Breast epithelium (tissue), 4 donors: ENCODE results near the gene PHF19. TPM values are rescaled to one million over a fixed set of nuclear protein-coding genes. Genes with fewer than 3 reads are reported as not detected.
A peak's percentile ranks its signal among the peaks of the same experiment; 100 is the strongest.

Experiments
- DNase-seq, 2 donors: peaks; one replicate each; pipeline ENCODE4 v3.0.0-alpha.2; 2019; ENCODE audit warnings: low spot score in 2 of 2
- H3K27ac ChIP-seq, 2 donors: fragments of 200-600 bp; sonication (generic) in 1 of 2; one replicate each; pipeline ENCODE4 v1.5.1; 2016 to 2019; ENCODE audit warnings: mild to moderate bottlenecking in 1 of 2
- H3K27me3 ChIP-seq, 2 donors: fragments of 200-600 bp; sonication (generic) in 1 of 2; one replicate each; pipeline versions ENCODE4 v1.5.1 to v1.6.0; 2017 to 2019; ENCODE audit warnings: control low read depth in 1 of 2, mild to moderate bottlenecking in 1 of 2
- H3K36me3 ChIP-seq: fragments of 200-600 bp; one replicate; pipeline ENCODE4 v1.5.1; 2019
- H3K4me1 ChIP-seq, 2 donors: fragments of 200-600 bp; sonication (generic); one replicate each; pipeline ENCODE4 v1.5.1; 2016 to 2019; ENCODE audit warnings: control low read depth in 1 of 2
- H3K4me3 ChIP-seq, 3 donors: fragments of 200-600 bp; sonication (generic); 1 replicate in 2 of 3; 2 replicates in 1 of 3; pipeline ENCODE4 v1.5.1; 2016 to 2019; ENCODE audit warnings: mild to moderate bottlenecking in 3 of 3, moderate library complexity in 2 of 3
- H3K9me3 ChIP-seq, 2 donors: fragments of 200-600 bp; sonication (generic) in 1 of 2; one replicate each; pipeline ENCODE4 v1.5.1; 2016 to 2019; ENCODE audit warnings: control low read depth in 1 of 2
- CTCF ChIP-seq, 3 donors: fragments of 450-650 bp; IDR thresholded peaks; one replicate each; pipeline ENCODE4 v1.5.1; 2016 to 2017; ENCODE audit warnings: antibody characterized with exemption in 3 of 3, mild to moderate bottlenecking in 3 of 3, moderate library complexity in 3 of 3
- POLR2A ChIP-seq: fragments of 450-650 bp; IDR thresholded peaks from one replicate; pipeline ENCODE4 v1.6.1; 2016; ENCODE audit warnings: antibody characterized with exemption, mild to moderate bottlenecking, moderate library complexity
- POLR2AphosphoS5 ChIP-seq, 3 donors: sonication (generic); formaldehyde crosslinking; IDR thresholded peaks; one replicate each; pipeline ENCODE4 v1.6.1; 2017; ENCODE audit warnings: antibody characterized with exemption in 3 of 3
- intact Hi-C: fragments of 100-400 bp; cut with DNase I; formaldehyde crosslinking; loops from one replicate; pipeline ENCODE4 v1.15.1; 2023; ENCODE audit warnings: low total_unique reads
- total RNA-seq, 3 donors: library from RNA; depleted of rRNA; stranded (reverse); fragments of >200 nt; gene quantifications; one replicate each; pipeline ENCODE4 v1.1.0, GENCODE V29; 2016

The PHF19 gene
- total RNA-seq, 3 donors from 2014 or later, result 16.5 to 33.1 (median 19.0) TPM

- intact Hi-C loops, result no loop called here
- TF ChIP-seq POLR2A, result no peak
- no peak for TF ChIP-seq POLR2AphosphoS5 (IDR thresholded peaks at IDR 0.05)
- no peak for TF ChIP-seq CTCF (IDR thresholded peaks at IDR 0.05)
- peak overlapping the region in 1 of 2 donors; percentile 66 for H3K27ac ChIP-seq
Measured at GRCh38 chr9:120891245-120891883, 14.4 kb upstream of the PHF19 start.

GRCh38 chr9:120890320-120891244 lies 13.6 kb upstream of the PHF19 start:
- DNase-seq, result no peak
- Histone ChIP-seq H3K4me3 (no peak overlapping the region), H3K27ac (peak overlapping the region in 1 of 2 donors; percentile 66), H3K9me3 (no peaks in the 10 kb centered on the region), H3K36me3 (no peaks in the 10 kb centered on the region), H3K27me3 (no peaks in the 10 kb centered on the region), H3K4me1 (no peaks in the 10 kb centered on the region)
- TF ChIP-seq POLR2A (no peak), POLR2AphosphoS5 (IDR thresholded peaks at IDR 0.05) (no peak), CTCF (IDR thresholded peaks at IDR 0.05) (no peak)
- intact Hi-C loops, result no loop called here

More at GRCh38 chr9:120891245-120891883, 14.4 kb upstream of the PHF19 start:
- Histone ChIP-seq H3K4me3 (no peak overlapping the region), H3K36me3 (no peaks in the 10 kb centered on the region), H3K27me3 (no peaks in the 10 kb centered on the region), H3K9me3 (no peaks in the 10 kb centered on the region), H3K4me1 (no peaks in the 10 kb centered on the region)
- no peak for DNase-seq

- no peak for TF ChIP-seq CTCF (IDR thresholded peaks at IDR 0.05)
- no peak for TF ChIP-seq POLR2A
- no peak for TF ChIP-seq POLR2AphosphoS5 (IDR thresholded peaks at IDR 0.05)
- H3K4me3 ChIP-seq, result no peak overlapping the region
- no peaks in the 10 kb centered on the region for H3K27me3 ChIP-seq
- H3K27ac ChIP-seq, result no peak overlapping the region
- DNase-seq, result no peak
- intact Hi-C loops, result no loop called here
- H3K36me3 ChIP-seq, result no peaks in the 10 kb centered on the region
- no peaks in the 10 kb centered on the region for H3K9me3 ChIP-seq
- no peaks in the 10 kb centered on the region for H3K4me1 ChIP-seq
Measured at GRCh38 chr9:120889606-120890271, 12.8 kb upstream of the PHF19 start.

- no peak overlapping the region for H3K27ac ChIP-seq
Measured at GRCh38 chr9:120888626-120889025, 11.6 kb upstream of the PHF19 start.

More at GRCh38 chr9:120888626-120889025, 11.6 kb upstream of the PHF19 start:
- H3K9me3 ChIP-seq, result no peaks in the 10 kb centered on the region
- TF ChIP-seq CTCF (IDR thresholded peaks at IDR 0.05), result no peak
- TF ChIP-seq POLR2AphosphoS5 (IDR thresholded peaks at IDR 0.05), result no peak
- TF ChIP-seq POLR2A, result no peak
- intact Hi-C loops, result no loop called here
- H3K4me3 ChIP-seq, result no peak overlapping the region
- no peaks in the 10 kb centered on the region for H3K27me3 ChIP-seq
- no peaks in the 10 kb centered on the region for H3K4me1 ChIP-seq
- DNase-seq, result no peak
- H3K36me3 ChIP-seq, result no peaks in the 10 kb centered on the region
